COLO668 (cell line): ENCODE data around the gene APRT.

ENCODE experiments used
- DNase-seq: peaks from one replicate; lab custom pipeline; 2025; ENCODE audit not compliant: unreplicated experiment; lab: John Stamatoyannopoulos, UW

The APRT gene

GRCh38 chr16:88811769-88812512, at the start of gene APRT:
APRT (minus strand) TSS chr16:88811928; CDS start chr16:88811899, 29 bp downstream.
- peak; percentile 92 for DNase-seq

DNA sequence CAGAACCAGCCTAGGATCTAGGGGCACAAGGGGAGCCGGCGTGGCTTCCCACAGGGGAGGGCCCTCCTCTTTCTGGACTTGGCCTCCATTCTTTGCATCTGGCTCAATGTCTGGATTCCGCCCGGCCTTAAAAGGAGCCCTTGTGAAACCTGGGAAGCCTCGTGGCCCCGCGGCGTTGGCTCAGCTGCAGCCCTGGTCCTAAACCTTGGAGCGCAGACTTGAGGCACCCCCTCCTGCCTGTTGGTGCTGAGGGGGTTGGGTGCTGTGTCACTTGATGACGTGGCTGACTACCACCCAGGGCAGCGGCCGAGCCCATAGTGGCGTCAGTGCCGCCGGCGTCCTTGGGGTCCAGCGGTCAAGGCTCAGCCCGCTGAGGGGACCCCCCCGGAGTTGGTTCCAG, 49.6 kb upstream of the APRT start:
- DNase-seq = no peak

DNA sequence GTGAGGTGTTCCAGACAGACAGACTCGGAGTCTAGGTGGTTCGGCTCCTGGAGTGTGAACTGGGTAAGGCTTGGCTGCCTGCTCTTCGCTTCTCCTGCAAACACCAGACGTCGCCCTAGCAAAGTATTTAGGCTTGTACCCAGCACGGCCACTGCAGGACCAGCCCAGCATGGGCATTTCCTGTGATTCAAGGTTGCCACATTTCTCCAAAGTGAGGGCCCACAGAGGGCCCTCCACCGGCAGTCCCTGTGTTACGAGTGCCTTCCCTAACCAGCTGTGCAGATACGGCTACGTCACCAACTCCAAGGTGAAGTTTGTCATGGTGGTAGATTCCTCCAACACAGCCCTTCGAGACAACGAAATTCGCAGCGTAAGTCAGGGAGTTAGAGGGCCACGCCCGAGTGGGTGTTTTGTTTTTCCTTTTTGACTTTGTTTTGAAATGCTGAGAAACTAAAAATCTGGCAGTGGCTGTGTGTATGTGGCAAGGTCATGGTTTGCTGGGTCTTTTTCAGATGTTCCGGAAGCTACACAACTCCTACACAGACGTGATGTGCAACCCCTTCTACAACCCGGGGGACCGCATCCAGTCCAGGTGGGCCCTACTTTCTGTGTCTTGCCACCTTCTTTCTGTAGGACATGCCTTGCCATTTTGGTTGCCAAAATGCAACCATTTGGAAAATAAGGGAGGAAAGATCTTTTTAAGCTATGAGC, 47.8 kb upstream of the APRT start:
- no peak for DNase-seq

DNA sequence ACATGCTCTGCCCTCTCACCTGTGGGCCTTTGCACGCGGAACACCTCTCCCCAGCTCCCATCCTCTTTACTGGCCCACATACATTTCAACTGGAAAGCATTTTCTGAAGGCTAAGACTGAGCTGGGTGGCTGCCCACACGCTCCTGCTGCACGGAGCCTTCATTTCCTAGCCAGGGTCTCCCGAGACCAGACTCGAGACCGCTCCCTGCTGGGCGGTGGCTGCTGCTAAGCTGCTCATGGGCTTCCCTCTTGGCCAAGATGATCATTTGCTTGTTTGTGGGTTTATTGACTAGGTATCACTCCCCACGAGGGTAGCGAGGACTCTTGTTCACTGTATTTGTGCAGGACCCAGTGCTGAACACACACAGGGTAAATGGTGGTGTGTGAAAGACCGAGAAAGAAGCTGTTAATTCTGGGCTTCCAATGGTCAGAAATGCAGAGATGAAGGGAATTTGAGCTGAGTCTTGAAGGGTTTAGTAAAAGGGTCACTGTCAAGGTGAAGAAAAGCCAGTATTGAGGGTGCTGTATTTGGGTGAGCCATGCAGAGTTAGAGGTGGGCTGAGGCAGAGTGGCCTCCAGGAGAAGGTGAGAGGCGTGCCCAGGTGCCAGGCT, 46.1 kb upstream of the APRT start:
- DNase-seq = peak; percentile 75

- DNase-seq = peak; percentile 99
These were observed 45.4 kb upstream of the APRT start, which contains the start of the genes GALNS and TRAPPC2L for GRCh38 chr16:88856828-88857727. GALNS (minus strand) TSS chr16:88856947; CDS start chr16:88856877, 70 bp downstream. TRAPPC2L (plus strand) TSS chr16:88857127; CDS start chr16:88857151, 24 bp downstream.

GRCh38 chr16:88856122-88856827, 44.5 kb upstream of the APRT start:
- peak; percentile 31 for DNase-seq

GRCh38 chr16:88855736-88856121, 44.0 kb upstream of the APRT start:
- no peak for DNase-seq

GRCh38 chr16:88855176-88855575, 43.4 kb upstream of the APRT start:
- no peak for DNase-seq

- no peak for DNase-seq
These were observed 42.8 kb upstream of the APRT start for GRCh38 chr16:88854306-88855111.

DNA sequence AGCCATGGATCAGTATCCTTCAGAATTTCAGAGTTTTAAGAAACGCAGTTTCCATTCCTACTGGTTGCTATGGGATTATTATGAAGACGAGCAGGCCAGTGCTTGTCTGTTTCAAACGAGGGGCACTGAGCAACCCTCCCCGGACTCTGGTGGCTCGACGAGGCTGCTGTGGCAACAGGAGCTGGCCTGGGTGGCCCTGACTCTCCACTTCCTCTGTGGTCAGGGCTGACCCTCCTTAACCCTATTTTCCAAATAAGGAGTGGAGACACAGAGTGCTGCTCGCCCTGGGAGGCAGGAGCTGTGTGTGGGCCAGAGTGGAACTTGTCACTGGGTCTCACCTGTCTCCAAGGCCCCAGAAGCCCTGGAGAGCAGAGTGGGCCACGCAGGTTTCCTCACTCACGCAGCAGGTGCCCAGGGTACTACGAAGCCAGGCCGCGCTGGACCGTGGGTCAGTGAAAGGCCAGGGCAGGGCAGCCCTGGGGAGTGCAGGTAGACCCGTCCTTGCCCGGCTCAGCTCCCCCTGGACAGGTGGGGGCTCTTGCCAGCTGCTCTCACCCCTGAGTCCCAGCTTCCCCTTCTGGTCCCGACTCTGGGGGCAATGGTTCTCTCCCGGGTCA, 41.7 kb upstream of the APRT start:
- no peak for DNase-seq

DNA sequence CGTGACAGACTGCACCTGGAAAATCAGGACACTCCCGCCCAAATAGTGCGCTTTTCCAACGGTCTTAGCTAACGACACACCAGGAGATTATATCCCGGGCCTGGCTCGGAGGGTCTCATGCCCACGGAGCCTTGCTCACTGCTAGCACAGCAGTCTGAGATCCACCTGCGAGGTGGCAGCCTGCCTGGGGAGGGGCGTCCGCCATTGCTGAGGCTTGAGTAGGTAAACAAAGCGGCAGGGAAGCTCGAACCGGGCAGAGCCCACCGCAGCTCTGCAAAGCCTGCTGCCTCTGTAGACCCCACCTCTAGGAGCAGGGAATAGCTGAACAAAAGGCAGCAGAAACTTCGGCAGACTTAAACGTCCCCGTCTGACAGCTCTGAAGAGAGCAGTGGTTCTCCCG, 39.9 kb upstream of the APRT start:
- DNase-seq = no peak

DNA sequence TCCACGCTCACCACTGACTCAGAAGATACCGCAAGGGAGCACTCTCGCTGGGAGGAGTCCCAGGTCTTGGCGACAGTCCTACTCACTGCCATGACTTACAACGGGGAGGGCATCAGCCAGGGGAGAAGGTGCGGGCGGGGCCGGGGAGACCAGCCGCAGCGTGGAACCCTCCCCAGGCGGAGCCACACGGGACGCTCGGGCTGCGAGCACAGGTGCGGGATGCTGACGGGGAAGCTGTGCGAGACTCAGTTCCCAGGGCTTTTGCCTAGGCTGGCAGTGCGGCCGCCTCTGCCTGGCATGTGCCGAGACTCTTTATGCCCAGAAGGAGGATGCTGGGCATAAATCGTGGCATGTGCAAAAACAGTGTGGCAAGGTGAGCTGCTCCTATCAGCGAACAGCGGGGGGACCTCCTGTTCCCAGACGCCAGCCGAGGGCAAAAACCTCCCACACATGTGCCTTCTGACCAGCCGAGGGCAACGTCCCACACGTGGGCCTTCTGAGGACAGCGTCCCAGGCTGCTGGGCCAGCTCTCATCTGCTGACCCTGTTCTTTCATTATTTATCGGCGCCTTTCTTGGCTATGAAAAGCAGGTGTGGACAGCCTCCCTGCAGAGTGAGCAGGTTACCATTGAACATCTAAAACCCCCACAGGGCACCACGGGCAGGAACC, 38.9 kb upstream of the APRT start:
- no peak for DNase-seq

GRCh38 chr16:88848557-88848956, 36.8 kb upstream of the APRT start:
- DNase-seq = no peak

DNA sequence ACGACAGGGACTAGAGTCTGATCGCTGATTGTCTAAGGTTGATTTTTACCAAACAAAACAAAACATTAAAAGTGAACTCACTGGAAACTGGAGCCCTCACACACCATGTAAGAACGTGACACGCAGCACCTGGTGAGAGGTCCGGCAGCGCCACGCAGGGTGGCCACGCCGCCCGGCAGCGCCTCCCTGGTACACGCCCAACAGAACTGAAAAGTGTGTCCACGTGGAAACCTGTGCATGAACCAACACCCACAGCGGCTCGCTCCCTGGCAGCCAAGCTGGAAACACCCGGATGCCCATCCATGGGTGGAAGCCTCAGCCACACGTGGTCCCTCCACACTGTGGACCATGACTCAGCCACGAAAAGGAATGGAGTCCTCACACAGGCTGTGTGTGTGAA, 35.9 kb upstream of the APRT start:
- no peak for DNase-seq

GRCh38 chr16:88846088-88846487, 34.4 kb upstream of the APRT start:
- no peak for DNase-seq

- DNase-seq = no peak
These were observed 32.8 kb upstream of the APRT start for GRCh38 chr16:88844419-88845036.

- no peak for DNase-seq
These were observed 31.5 kb upstream of the APRT start for GRCh38 chr16:88843256-88843655.

DNA sequence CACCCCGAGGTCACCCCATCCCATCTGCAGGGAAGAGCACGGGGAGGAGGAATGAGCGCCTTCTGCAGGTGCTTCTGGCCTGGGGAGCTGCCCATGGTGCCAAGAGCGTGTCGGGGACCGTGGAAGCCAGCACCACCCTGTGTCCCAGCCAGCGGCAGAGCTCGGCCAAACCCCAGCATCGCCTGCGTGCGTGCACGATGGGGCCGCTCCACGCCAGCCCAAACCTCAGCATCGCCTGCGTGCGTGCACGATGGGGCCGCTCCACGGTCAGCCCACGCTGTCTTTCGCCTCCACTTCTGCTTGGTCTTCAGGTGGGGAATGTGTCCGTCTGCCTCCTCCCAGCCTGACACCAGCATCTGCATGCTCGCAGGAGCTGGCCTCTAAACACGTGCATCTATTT, 31.1 kb upstream of the APRT start:
- no peak for DNase-seq
